HG02870 (cell line): ENCODE measurements around the gene NUDT6.
"Not testable (repeated sequence)": the region's sequence is repeated elsewhere in the genome, so short reads cannot be mapped to it uniquely, and the experiment has no call there.

ENCODE experiments used
- ATAC-seq: cut with Tn5 transposase; IDR thresholded peaks from one replicate; pipeline ENCODE4 v1.9.1; 2021; ENCODE audit warnings: mild to moderate bottlenecking, moderate library complexity; ENCODE audit not compliant: unreplicated experiment

Gene NUDT6

GRCh38 chr4:122879001-122879400, 43.4 kb downstream of the NUDT6 start:
- no peak for ATAC-seq

- no peak for ATAC-seq
Observed at GRCh38 chr4:122876456-122876855, 45.9 kb downstream of the NUDT6 start.

DNA sequence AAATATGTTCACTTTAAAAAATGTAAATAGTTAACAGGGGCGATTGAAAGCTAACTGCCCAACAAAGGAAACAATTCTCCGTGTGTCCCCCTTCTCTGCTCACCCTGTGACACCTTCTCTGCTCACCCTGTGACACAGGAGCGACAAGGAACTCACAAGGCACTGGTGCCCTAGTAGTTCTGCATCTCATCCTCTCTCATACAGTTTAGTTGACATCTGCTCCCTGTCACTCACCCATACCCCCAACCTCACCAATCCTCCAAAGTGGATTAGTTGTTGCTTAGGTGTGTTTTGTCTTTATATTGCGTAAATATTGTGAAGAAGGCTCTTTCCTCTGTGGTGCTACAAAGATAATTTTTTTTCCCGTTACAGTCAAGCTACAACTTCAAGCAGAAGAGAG, 46.4 kb downstream of the NUDT6 start:
- no peak for ATAC-seq

DNA sequence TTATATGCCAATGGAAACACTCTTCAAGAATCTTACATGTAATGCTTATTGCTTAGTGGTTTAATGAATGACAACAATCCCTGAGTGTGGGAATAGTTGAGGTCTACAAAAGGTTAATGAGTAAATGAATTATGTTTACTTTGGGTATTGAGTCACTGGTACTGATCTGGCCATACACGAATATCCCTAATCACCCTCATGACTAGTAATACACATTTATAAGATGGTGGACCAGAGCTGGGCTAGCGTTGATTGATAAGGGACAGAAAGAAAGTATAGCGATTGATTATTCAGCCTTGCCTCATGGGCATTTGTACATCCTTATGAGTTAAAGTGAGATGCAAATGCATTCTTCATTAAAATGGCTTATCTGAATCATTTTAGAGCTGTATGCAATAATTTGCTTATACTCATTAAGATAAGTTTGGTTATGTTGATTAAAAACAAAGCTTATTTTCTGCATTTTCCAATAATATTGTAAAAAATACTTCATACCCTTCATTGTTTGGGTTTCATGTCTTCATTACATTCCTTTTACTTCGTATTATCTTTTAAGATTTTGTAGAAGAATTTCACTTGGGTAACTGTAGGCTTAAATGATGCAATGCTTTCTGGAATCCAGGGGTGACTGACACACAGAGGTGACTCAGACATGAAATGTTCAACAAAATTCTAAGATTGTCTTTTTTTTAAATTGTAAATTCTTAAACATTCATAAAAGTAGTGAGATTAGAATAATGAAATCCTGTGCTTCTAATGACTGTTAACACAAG, 48.4 kb downstream of the NUDT6 start:
- no peak for ATAC-seq

GRCh38 chr4:122873146-122873545, 49.3 kb downstream of the NUDT6 start:
- no peak for ATAC-seq

DNA sequence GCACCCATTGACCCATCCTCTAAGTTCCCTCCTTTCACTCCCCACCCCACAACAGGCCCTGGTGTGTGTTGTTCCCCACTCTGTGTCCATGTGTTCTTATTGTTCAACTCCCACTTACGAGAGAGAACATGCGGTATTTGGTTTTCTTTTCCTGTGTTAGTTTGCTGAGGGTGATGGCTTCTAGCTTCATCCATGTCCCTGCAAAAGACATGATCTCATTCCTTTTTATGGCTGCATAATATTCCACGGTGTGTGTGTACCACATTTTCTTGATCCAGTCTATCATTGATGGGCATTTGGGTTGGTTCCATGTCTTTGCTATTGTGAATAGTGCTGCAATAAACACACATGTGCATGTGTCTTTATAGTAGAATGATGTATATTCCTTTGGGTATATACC, 54.2 kb downstream of the NUDT6 start:
- not testable (repeated sequence) for ATAC-seq

DNA sequence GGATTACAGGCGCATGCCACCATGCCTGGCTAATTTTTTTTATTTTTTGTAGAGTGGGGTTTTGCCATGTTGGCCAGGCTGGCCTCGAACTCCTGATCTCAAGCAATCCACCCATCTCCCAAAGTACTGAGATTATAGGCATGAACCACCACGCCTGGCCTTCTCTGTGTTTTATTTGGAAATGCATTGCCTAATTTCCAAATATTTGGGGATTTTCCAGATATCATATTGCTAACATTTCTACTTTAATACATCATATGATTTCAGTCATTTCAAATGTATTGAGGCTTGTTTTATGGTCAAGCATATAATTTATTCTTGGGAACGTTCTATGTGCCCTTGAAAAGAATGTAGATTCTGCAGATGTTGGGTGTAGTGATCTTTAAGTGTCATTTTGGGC, 57.0 kb downstream of the NUDT6 start:
- ATAC-seq, result no peak

GRCh38 chr4:122863639-122864038, 58.8 kb downstream of the NUDT6 start:
- no peak for ATAC-seq

DNA sequence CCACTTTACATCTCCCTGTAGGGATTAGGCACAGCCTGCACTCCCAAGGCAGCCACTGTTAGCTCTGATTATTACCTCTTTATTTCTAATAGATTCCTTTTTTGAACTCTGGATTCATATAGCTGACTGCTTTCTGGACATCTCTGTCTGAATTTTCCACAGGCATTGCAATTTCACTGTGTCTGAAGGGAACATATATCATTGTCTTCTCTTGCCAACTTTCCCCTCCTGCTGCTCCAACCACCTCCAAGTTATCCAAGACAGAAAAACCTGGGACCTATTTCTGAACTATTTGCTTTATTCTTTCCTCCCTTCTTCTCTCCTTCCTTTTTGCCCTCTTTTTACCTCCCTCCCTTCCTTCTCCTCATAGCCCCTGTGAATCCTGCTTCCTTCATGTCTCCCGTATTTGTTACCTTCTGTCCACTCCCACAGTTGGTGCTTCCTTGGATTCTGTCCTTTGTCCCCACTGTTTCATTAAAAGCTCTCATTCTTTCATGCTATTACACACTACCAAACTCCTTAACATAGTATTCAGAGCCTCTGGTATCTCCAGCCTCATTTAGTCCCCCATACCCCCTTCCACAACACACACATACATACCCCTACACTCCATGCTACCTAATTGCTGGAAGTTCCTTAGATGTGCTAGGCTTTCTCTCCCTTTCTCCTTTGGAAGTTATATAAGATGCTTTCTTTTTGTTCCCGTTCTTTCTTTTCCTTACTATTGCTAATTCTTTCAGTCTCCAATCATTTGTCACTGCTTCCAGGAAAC, 61.0 kb downstream of the NUDT6 start:
- ATAC-seq, result no peak

- ATAC-seq, result no peak
Observed at GRCh38 chr4:122858705-122859104, 63.7 kb downstream of the NUDT6 start.

- ATAC-seq, result no peak
Observed at GRCh38 chr4:122857160-122857559, 65.2 kb downstream of the NUDT6 start.

GRCh38 chr4:122855353-122855890, 67.0 kb downstream of the NUDT6 start:
- no peak for ATAC-seq

- no peak for ATAC-seq
Observed at GRCh38 chr4:122854447-122855352, 67.7 kb downstream of the NUDT6 start.

DNA sequence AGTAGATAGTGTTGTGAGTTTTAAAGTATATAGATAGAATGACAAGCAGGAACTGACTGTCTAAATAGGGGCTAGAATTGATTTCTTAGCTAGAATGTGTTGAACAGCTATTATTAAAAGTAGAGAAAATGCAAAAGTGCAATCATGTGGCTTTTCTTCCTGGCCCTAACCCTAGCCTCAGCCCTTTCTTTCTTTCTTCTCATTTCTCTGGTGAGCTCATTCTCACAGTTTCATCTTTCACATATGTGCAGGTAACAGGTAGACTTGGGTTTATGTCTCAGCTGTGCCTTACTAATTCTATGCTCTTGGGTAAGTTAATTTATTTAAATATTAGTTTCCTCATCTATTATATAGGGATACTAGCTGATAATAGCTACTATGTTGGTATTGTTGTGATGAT, 70.8 kb downstream of the NUDT6 start:
- ATAC-seq, result no peak

DNA sequence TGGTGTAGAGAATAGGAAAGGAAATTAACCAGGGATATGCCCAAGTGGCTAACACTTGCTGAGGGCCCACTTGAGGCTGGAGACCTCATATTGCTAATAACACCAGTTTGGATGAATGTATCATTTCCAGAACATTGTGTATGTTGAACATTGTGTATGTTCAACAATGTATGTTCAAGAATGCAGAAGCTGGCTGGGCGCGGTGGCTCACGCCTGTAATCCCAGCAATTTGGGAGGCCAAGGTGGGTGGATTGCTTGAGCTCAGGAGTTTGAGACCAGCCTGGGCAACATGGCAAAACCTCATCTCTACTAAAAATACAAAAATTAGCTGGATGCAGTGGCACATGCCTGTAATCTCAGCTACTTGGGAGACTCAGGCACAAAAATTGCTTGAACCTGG, 72.6 kb downstream of the NUDT6 start:
- ATAC-seq, result not testable (repeated sequence)

GRCh38 chr4:122847931-122848330, 74.5 kb downstream of the NUDT6 start:
- ATAC-seq, result no peak

DNA sequence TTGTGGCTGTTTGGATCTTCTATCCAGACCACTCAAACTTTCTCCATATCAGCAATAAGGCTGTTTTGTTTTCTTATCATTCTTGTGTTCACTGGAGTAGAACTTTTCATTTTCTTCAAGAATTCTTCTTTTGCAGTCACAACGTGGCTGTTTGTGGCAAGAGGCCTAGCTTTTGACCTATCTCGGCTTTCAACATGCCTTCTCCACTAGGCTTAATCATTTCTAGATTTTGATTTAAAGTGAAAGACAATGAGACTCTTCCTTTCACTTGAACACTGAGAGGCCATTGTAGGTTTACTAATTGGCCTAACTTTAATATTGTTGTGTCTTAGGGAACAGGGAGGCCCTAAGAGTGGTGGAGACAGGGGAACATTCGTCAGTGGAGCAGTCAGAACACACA, 76.6 kb downstream of the NUDT6 start:
- ATAC-seq, result peak; percentile 68

GRCh38 chr4:122845066-122845465, 77.3 kb downstream of the NUDT6 start:
- no peak for ATAC-seq

- ATAC-seq, result not testable (repeated sequence)
Observed at GRCh38 chr4:122844391-122844790, 78.0 kb downstream of the NUDT6 start.

GRCh38 chr4:122842984-122843531, 79.3 kb downstream of the NUDT6 start:
- no peak for ATAC-seq
